Astrocyte of the hippocampus (primary cell): ENCODE measurements around the gene CDHR1.
A peak's percentile ranks its signal among the peaks of the same experiment; 100 is the strongest.

Source experiments
- DNase-seq: peaks from one replicate; pipeline ENCODE4 v3.0.0; 2011; ENCODE audit warnings: low read depth, low spot score

Gene CDHR1

DNA sequence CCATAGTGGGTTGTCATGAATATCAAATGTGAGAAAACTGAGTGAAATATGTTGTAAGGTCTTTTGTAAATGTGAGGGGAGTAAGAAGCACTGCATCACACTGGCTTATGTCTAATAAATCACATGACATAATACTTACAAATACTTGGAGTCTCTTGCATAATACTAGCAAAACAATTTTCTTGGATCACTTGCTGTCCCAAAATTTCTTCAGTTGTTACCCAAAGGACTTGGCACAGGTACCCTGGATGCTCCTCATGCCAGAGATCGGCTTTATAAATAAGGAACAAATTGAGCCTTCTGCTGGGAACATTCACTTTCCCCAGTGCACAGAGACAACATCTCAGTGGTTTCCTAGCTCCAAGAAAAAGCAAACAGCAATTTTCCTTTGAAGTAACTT lies 36.0 kb downstream of the CDHR1 start:
- no peak for DNase-seq

DNA sequence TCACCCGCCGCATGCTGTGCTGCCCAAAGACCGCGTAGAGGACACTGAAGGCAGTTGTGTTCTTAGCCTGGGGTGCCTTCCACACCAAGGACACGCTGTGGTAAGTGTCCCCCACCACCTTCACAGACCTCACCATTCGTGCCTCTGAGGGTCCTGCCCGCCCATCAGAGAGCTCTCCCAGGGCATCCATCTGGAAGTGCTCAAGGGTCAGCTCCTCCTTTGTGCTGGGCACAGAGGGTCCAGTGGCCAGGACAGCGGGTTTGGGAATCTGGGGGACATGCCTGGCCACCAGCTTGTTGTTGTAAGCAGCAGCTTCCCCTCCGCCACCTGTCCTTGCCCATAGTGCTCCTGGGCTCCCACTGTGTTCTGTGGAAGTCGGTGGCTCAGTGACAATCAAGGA lies 38.0 kb downstream of the CDHR1 start:
- no peak for DNase-seq

DNA sequence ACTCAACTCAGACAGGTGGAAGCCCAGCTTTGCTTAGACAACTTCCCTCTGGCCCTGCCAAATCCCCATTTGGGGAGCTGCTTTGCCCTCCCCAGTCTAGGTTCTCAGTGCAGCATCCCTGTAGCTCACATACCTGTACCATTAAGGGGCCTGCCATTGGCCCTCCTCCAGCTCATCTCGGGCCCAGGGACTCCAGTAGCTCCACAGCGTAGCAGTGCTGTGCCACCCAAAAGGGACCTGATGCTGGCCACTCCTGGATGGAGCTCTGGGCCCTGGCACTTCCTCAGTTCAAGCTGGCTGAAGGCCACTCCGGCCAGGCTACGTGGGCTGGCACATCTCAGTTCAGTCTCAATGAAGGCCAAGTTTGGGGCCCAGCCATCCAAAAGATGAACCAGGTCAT lies 39.6 kb downstream of the CDHR1 start:
- DNase-seq, result no peak

DNA sequence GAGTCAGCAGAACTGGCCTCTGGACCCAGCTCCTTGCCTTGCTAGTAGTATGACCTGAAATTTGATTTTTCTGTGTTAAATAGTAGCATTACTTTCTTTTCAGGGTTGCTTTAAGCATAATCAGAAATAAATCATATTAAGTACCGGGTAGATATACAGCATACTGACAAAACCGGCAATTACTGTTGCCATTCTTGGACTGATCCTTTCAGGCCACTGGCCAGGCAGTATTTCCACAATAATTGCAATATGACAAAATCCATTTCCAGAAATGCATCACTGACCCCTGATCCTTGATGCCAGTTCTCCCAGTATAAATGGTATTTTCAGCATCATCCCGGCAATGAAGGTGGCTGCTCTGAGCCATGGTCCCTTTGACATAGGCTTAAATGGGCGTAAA lies 40.1 kb downstream of the CDHR1 start:
- DNase-seq, result no peak

DNA sequence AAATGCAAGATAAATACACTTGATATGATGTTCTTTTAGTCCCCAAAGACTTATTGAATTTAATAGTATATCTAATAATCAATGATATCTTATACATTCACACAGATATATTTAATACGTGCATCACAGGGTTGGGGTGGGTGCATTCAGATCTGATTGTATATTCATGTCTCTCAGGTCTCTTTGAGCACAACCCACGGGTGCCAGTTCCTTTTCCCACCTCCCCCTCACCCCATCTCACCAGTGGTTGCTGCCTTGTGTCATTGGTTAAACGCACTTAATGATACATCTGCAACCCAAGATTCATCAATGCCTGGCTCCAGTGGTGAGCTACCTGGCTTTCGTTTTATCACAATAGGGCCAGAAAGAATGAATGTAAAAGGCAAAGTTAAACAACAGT lies 40.8 kb downstream of the CDHR1 start:
- no peak for DNase-seq

DNA sequence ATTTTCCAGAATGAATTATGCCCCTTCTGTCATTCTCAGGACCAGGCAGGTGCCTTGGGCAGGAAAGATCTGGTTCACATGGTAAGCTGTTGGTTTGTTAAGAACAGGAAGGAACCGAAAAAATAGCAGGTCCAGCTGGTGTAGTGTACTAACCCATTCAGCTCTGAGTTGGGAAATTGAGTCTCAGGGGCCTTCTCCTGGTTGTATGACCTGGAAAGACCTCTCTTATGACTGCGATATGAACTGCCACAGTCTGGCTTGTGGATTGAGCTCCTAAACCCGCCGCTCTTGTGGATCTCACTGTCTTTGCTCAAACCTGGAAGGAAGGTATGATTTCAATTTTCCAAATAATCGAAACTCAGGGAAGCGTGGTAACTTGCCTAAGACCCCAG lies 42.5 kb downstream of the CDHR1 start:
- no peak for DNase-seq

DNA sequence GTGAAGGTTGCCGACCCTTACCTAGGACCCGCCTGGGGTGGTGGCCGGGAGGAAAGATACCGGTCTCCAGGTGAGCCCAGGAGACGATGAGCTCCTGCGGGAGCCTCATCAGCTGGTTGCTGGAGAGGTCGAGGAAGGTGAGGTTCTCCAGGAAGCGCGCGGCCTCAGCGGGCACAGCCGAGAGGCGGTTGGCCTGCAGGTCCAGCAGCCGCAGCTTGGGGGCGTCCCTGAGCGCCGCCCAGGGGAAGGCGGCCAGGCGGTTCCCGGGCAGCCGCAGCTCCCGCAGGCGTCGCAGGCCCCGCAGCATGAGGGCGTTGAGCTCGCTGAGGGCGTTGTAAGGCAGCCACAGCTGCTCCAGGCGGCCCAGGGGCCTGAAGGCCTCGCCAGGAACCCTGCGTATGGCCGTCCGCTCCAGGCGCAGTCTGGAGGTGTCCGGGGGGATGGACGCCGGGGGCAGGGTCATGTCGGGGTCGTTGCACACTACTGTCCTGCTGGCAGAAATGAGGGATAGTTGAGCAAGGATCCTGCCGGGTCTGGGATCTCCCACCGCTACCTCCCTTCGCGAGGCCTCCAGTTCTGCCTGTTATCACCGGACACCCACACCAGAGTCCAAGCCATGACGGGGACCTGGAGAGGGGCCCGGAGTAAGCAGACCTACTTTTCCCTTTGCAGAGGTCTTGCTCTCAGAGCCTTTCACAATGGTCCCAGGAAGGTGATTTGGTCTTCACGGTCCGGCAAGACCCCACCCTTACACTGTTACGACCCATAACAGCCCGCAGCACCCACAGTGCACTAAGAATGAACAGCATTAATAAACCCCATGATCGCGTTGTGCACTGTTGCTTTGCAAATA lies 43.1 kb downstream of the CDHR1 start:
- DNase-seq, result no peak

DNA sequence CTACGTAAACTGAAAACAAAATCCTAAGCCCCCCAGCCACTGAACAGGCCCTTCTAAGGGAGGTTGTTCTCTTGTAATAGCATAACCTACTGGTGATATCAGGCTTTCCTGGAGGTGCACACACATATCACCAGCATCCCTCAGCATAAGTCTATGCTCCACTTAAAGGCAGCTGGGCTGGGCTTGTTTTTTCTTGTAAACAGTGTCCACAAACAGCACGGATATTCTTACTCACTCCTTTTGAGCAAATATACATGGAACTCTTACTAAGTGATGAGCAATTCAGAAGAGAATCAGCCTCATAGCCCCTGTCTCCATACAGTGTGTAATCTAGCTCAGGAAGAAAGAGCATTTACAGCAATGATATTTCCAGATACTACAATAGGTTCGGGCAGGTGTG lies 44.6 kb downstream of the CDHR1 start:
- no peak for DNase-seq

DNA sequence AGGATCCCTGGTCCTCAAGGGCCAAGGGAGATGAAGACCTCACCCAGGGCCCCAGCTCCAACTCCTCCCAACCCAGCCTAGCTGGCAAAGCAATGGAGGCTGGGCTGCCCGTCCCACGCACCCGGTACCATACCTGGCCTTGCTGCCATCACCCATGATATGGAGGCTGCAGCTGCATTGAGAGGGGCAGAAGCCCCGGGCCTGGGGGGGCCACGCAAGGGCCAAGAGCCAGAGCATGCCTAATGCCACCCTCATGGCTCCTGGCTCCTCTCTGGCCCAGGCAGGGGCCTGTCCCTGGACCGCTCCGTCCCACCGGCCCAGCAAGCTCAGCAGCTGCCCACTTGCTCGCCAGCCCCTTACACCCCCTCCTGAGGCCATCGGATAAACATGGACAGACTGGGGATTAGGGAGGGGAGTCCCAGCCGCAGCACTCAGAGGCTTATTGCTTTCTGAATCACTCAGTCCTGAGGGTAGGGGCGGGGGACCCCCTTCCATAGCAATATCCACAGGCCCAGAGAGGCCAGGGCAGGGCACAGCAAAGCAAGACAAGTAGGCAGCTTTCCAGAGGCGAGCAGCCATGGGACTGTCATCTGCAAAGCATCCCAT lies 47.0 kb downstream of the CDHR1 start, which contains the start of gene LRIT1:
Gene LRIT1, minus strand, starts transcription at position 362 of the 606 bp plus-strand sequence. Its CDS starts 107 bp downstream, at position 255.
- DNase-seq, result no peak

DNA sequence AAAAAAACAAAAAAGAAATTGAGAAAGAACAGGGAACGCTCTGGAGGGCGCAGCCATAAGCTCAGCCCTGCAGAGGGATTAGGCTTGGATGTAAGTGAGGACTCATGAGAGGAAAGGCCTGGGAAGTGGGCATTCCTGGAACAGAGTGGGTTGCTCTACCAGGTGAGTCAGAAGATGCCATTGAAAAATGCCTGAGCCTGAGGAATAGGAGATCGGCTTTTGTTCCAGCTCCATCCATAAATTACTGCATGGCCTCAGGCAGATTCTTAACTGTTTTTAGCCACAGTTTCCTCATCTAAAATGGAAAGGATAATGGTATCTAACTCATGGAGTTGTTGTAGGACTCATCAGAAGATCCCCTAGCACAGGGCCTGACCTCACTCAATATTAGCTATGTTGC lies 49.4 kb downstream of the CDHR1 start:
- peak; percentile 19 for DNase-seq

DNA sequence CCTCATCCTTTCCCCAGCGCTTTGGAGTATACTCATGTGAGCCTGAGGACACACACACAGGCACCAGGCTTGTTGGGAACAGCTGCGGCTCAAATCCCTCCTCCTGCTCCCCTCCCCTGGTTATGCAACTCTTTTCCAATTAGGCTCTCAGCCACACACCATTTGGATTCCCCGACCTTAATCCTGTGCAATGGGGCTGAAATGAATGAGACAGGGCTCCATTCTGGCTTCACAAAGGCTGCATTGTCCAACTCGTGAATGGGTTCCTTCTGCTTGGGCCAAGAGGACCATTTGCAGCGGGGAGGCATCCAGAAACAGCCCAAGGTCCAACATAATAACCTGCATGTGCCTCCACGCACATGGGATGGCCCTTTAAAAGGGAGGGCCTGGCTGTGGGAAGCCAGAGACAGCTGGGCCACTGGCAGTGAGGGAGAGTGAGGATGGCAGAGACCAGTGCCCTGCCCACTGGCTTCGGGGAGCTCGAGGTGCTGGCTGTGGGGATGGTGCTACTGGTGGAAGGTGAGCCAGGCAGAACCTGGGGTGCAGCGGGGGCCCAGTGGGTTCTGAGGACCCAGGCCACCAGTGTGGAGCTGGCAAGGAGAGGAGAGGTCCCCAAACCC lies 50.4 kb downstream of the CDHR1 start, which contains the start of gene RGR:
Gene RGR, plus strand, starts transcription at position 403 of the 620 bp plus-strand sequence. Its CDS starts 38 bp downstream, at position 441.
- peak; percentile 75 for DNase-seq

DNA sequence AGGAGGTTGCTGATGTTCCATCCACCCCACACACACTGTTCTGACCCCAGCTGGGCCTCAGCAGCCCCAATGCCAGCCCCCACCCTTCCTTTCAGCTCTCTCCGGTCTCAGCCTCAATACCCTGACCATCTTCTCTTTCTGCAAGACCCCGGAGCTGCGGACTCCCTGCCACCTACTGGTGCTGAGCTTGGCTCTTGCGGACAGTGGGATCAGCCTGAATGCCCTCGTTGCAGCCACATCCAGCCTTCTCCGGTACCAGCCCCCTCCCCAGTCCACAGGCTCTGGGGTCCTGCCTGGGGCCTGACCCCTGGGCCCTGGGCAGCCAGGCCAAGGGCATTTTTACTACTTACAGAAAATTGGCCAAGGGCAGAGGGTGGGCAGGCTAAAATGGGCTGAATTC lies 53.2 kb downstream of the CDHR1 start:
- DNase-seq, result no peak

DNA sequence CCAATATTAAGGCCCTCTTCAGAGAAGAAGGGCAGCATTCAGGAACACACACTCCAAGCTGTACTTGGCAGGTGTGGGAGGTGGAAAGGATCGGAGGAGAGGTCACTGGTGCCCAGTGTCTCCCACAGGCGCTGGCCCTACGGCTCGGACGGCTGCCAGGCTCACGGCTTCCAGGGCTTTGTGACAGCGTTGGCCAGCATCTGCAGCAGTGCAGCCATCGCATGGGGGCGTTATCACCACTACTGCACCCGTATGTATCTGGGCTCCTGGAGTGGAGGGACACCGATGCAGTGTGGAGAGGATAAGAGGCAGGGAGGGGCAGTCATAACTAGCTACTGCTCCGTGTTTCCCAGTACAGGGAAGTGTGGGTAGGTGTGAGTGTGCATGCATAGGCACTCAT lies 54.5 kb downstream of the CDHR1 start:
- DNase-seq, result no peak

DNA sequence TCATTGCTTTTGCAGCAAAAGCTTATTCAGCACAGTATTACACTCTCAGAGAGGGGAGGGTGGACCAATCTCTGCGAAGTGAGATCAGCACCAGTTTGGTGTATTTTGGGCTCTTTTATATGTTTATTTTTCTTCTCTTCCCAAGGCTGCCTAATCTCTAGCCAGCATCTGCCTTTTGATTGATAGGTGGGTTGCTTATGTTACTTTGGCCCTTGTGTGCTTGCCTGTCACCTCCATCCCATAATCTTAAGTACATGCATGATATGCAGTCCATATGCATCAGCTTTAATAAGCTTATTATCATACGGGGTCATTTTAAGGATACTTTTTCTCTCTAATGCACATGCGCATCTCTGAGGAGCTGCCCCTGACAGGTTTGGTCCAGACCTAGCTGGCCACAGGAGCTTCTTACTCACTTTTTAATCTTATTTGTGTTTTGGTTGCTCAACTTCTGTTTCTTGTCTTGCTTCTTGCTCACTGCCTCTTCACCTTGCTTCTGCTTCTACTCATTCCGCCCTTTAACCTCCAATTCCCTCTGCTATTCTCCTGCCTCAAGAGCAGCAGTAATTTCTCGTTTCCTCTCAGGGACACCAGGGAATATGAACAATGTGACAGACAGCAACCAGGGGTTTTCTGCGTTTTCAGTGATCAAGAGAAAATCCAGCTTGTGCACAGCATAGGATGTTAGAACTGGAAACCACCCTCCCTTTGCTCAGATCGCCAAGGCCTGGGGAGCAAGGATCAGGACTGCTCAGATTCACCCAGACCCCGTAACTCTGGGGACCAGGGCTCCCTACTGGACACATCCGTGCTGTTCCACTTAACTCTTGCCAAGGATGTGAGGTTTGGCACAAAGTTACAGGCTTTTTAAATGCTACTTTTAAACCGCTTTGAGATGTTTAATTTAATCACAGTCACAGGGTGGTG lies 60.5 kb downstream of the CDHR1 start:
- DNase-seq, result no peak

DNA sequence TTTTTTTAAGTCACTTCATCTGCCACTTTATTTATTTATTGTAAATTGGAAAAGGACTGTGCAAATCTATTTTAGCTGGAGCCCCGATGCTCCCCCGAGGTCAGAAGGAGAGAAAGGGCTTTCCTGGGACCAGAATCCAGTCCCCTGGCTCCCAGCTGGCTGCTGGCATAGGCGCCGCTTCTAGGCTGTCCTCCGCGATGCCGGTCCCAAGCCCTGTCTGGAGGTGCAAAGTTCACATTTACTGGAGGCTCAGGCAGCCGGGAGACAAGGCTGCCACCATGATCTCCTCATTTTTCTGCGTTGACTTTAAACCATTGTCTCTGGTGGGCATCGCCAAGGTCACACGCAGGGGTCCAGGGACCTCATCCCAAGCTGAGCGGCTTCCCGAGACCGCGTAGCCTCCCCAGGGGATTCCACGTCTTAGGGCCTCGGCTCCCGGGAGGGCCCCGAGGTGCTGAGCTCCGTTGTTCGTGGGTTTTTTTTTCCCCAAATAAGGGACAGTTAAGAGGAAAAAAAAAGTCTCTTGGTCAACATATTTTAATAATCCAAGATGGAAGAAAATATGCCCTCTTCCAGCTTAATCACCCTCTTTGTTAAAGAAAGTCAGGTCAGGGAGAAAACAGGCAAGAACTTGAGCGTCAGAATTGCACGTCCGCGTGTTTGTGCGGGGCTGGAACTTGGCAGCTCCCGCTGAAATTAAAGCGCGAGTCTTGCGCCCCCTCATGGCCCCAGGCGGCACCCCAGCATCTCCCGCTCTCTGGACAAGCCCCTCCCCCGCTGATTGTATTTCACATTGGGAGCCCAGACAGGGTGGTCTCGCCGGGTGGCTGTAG lies 62.4 kb downstream of the CDHR1 start:
- peak; percentile 60 for DNase-seq

DNA sequence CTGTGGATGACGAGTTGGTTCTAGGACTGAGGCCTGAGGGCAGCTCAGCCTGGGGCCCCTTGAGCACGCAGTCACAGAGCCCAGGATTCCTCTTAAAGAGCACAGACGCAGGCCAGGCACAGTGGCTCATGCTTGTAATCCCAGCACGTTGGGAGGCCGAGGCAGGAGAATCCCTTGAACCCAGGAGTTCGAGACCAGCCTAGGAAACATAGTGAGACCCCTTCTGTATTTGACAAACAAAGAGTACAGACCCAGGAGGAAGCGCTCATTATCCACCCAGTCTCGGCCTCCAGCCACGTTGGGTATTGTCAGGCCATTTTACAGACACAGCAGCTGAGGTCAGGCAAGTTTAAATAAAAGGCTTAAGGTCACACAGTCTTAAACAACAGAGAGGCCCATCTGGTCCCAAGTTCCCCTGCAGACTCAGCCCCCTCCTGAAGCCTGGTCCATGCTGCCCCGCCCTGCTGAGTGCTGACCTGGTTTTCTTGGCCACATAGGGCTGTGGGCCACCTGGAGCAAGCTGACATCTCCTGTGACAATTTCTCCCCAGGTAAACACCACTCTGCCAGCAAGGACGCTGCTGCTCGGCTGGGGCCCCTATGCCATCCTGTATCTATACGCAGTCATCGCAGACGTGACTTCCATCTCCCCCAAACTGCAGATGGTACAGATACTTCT lies 63.1 kb downstream of the CDHR1 start:
- no peak for DNase-seq

DNA sequence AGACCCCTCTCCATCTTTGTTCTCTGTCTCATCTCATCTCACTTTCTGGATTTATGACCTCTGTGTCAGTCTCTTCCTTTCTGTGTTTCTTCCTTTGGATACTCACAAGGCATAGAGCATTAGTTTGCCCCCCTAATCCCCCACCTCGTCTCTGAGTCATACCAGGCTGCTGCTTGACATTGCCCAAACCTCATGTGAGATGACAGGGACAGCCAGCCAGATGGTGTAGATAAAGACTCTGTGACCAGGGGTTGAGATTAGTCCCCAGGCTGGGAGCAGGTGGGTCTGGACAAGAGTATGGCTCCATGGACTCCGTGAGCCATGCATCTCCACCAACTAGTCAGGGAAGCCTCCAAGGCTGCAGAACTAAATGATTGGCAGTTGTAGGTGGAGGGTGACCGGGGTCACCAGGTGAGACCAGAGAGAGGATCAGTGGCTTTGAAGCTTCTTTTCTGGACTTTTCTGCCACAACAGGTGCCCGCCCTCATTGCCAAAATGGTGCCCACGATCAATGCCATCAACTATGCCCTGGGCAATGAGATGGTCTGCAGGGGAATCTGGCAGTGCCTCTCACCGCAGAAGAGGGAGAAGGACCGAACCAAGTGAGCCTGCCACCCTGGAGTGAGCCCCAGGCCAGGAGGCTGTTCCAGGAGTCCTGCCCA lies 63.8 kb downstream of the CDHR1 start:
- DNase-seq, result no peak

DNA sequence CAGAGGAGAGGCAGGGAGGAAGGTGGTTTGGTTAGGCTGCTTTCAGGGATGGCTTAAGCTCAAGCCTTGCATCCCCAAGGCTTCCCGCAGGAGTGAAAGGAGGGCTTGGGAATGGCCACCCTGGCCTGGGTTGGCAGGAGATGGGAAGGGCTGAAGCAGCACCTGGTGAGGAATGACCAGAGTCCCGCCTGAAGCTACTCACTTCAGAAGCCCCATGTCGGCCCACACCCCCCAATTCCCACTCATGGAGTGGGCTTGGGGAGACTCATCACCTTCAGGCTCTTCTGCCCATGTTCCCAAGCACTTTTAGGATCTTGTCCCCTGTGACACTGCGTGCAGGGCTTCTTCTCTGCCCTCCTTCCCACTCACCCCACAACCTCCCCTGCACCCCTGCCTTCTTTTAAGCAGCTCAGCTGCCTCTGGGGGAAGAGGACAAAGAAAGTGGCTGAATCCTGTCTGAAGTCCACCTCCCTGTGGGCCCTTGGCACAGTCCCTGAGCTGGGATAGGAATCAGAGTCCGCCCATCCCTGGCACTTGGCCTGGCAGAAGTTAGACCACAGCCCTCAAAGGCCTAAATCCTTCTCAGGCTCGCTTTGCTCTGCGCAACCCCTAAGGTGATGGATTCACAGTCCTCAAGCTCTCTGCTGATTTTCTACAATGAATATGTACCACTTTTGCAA lies 67.0 kb downstream of the CDHR1 start:
- DNase-seq, result no peak
